HEK293 (cell line): ENCODE data around the gene LGALS9B.
"Not testable (repeated sequence)": the region's sequence is repeated elsewhere in the genome, so short reads cannot be mapped to it uniquely, and the experiment has no call there.

ENCODE experiments used
- ZNF140 ChIP-seq: fragments of 450-650 bp; formaldehyde crosslinking; IDR thresholded peaks from 2 replicates; pipeline ENCODE4 v1.5.1; 2016; ENCODE audit warnings: missing biosample characterization, missing genetic modification characterization
- ZNF175 ChIP-seq: fragments of 450-650 bp; formaldehyde crosslinking; IDR thresholded peaks from 2 replicates; pipeline ENCODE4 v1.5.1; 2016; ENCODE audit warnings: missing biosample characterization, missing genetic modification characterization
- TF ChIP-seq, protein P1 (sequence below): fragments of 450-650 bp; formaldehyde crosslinking; IDR thresholded peaks from 2 replicates; pipeline ENCODE4 v1.5.1; 2016; ENCODE audit warnings: missing biosample characterization, missing genetic modification characterization

- TF ChIP-seq ZNF140 (tag by site-specific recombination); ZNF175: not testable (repeated sequence)
- TF ChIP-seq, protein P1, sequence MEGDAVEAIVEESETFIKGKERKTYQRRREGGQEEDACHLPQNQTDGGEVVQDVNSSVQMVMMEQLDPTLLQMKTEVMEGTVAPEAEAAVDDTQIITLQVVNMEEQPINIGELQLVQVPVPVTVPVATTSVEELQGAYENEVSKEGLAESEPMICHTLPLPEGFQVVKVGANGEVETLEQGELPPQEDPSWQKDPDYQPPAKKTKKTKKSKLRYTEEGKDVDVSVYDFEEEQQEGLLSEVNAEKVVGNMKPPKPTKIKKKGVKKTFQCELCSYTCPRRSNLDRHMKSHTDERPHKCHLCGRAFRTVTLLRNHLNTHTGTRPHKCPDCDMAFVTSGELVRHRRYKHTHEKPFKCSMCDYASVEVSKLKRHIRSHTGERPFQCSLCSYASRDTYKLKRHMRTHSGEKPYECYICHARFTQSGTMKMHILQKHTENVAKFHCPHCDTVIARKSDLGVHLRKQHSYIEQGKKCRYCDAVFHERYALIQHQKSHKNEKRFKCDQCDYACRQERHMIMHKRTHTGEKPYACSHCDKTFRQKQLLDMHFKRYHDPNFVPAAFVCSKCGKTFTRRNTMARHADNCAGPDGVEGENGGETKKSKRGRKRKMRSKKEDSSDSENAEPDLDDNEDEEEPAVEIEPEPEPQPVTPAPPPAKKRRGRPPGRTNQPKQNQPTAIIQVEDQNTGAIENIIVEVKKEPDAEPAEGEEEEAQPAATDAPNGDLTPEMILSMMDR (tag by site-specific recombination), result not testable (repeated sequence)
These were observed 33.0 kb upstream of the LGALS9B start for GRCh38 chr17:20500346-20500745.
